GM23338 (cell line): Measurements from ENCODE around the gene DMRT1. TPM values are rescaled to one million over a fixed set of nuclear protein-coding genes. Genes with fewer than 3 reads are reported as not detected.
"Not testable (repeated sequence)": the region's sequence is repeated elsewhere in the genome, so short reads cannot be mapped to it uniquely, and the experiment has no call there.

ENCODE experiments used
- ATAC-seq: fragments of 200-7000 bp; cut with Tn5 transposase; 3 replicates; pipeline ENCODE4 v1.9.1; 2020
- DNase-seq: peaks from one replicate; pipeline ENCODE4 v3.0.0-alpha.2; 2015; ENCODE audit warnings: low spot score
- H2AFZ ChIP-seq: fragments of 200-600 bp; sonication (generic); 2 replicates; pipeline ENCODE4 v1.8.0; 2016; ENCODE audit warnings: antibody characterized with exemption, mild to moderate bottlenecking, moderate library complexity
- H3F3A ChIP-seq: fragments of 200-600 bp; sonication (generic); replicated peaks from 2 replicates; pipeline ENCODE4 v1.8.0; 2017; ENCODE audit warnings: antibody characterized with exemption, mixed run types, low read depth
- H3K27ac ChIP-seq: fragments of 200-600 bp; sonication (generic); 2 replicates; pipeline ENCODE4 v1.6.1; 2016; ENCODE audit warnings: low read depth
- H3K27me3 ChIP-seq: fragments of 200-600 bp; sonication (generic); 2 replicates; pipeline ENCODE4 v1.8.0; 2016; ENCODE audit warnings: mild to moderate bottlenecking, mixed run types, moderate library complexity; ENCODE audit not compliant: insufficient read depth
- H3K36me3 ChIP-seq: fragments of 200-600 bp; sonication (generic); 2 replicates; pipeline ENCODE4 v1.8.0; 2016; ENCODE audit warnings: mild to moderate bottlenecking; ENCODE audit not compliant: insufficient read depth
- H3K4me1 ChIP-seq: fragments of 200-600 bp; sonication (generic); 2 replicates; pipeline ENCODE4 v1.8.0; 2016; ENCODE audit warnings: mild to moderate bottlenecking, moderate library complexity; ENCODE audit not compliant: insufficient read depth
- H3K4me2 ChIP-seq: fragments of 200-600 bp; sonication (generic); 2 replicates; pipeline ENCODE4 v1.7.1; 2017; ENCODE audit warnings: mixed run types
- H3K4me3 ChIP-seq: fragments of 200-600 bp; sonication (generic); 2 replicates; pipeline ENCODE4 v1.6.1; 2016; ENCODE audit warnings: mixed run types
- H3K79me2 ChIP-seq: fragments of 200-600 bp; sonication (generic); replicated peaks from 2 replicates; pipeline ENCODE4 v1.8.0; 2017; ENCODE audit warnings: mild to moderate bottlenecking; ENCODE audit not compliant: insufficient read depth
- H3K9me2 ChIP-seq: fragments of 200-600 bp; sonication (generic); 2 replicates; pipeline ENCODE4 v1.8.0; 2017; ENCODE audit not compliant: insufficient read depth
- H4K20me1 ChIP-seq: fragments of 200-600 bp; sonication (generic); replicated peaks from 2 replicates; pipeline ENCODE4 v1.8.0; 2017; ENCODE audit warnings: mild to moderate bottlenecking; ENCODE audit not compliant: insufficient read depth
- H3K27ac Mint-ChIP-seq: 2 replicates; pipeline ENCODE4 v1.8.0; 2020; ENCODE audit warnings: inconsistent platforms, mild to moderate bottlenecking, moderate library complexity, mixed read lengths
- H3K27me3 Mint-ChIP-seq: 3 replicates; pipeline ENCODE4 v1.8.0; 2022; ENCODE audit warnings: low read depth, mild to moderate bottlenecking, moderate library complexity, mixed read lengths, inconsistent platforms; ENCODE audit not compliant: insufficient read depth, poor library complexity
- H3K36me3 Mint-ChIP-seq: 3 replicates; pipeline ENCODE4 v1.8.0; 2021; ENCODE audit warnings: low read depth, mild to moderate bottlenecking, inconsistent platforms, moderate library complexity, mixed read lengths
- H3K4me1 Mint-ChIP-seq: 3 replicates; pipeline ENCODE4 v1.8.0; 2020; ENCODE audit warnings: mild to moderate bottlenecking, inconsistent platforms, mixed read lengths
- H3K4me3 Mint-ChIP-seq: 3 replicates; pipeline ENCODE4 v1.8.0; 2021; ENCODE audit warnings: moderate library complexity, mild to moderate bottlenecking, inconsistent platforms, mixed read lengths
- H3K9me3 Mint-ChIP-seq: 3 replicates; pipeline ENCODE4 v1.8.0; 2020; ENCODE audit warnings: moderate library complexity, mild to moderate bottlenecking, inconsistent platforms, mixed read lengths
- CTCF ChIP-seq, 2 experiments: fragments of 200-600 bp in 1 of 2; sonication (generic) in 1 of 2; conservative IDR thresholded peaks; 2 replicates each; pipeline versions ENCODE4 v1.5.1 to v1.6.1; 2016 to 2017; ENCODE audit warnings: antibody characterized with exemption in 2 of 2, low read depth in 2 of 2, mild to moderate bottlenecking in 2 of 2, moderate library complexity in 1 of 2
- EZH2phosphoT487 ChIP-seq: fragments of 200-600 bp; sonication (generic); IDR thresholded peaks from one replicate; pipeline ENCODE4 v1.8.1; 2018; ENCODE audit warnings: antibody characterized with exemption; ENCODE audit not compliant: unreplicated experiment
- NANOG ChIP-seq: IDR thresholded peaks from 2 replicates; pipeline ENCODE4 v1.6.1; 2016; ENCODE audit warnings: antibody characterized with exemption, borderline replicate concordance
- POLR2AphosphoS5 ChIP-seq: IDR thresholded peaks from 2 replicates; pipeline ENCODE4 v1.6.1; 2016; ENCODE audit warnings: antibody characterized with exemption, low read depth
- STAT1 ChIP-seq: IDR thresholded peaks from one replicate; pipeline ENCODE4 v1.6.1; 2016; ENCODE audit warnings: antibody characterized with exemption; ENCODE audit not compliant: unreplicated experiment
- ZNF114 ChIP-seq: fragments of 250-450 bp; sonication (Bioruptor Pico); IDR thresholded peaks from 2 replicates; pipeline ENCODE4 v1.5.0; 2020; ENCODE audit warnings: mild to moderate bottlenecking, moderate library complexity
- ZNF331 ChIP-seq: fragments of 250-450 bp; sonication (Bioruptor Pico); IDR thresholded peaks from 2 replicates; pipeline ENCODE4 v1.5.0; 2020; ENCODE audit warnings: low read depth, mild to moderate bottlenecking, moderate library complexity
- ZNF462 ChIP-seq: fragments of 250-450 bp; sonication (Bioruptor Pico); IDR thresholded peaks from 2 replicates; pipeline ENCODE4 v1.5.0; 2020; ENCODE audit warnings: mild to moderate bottlenecking, moderate library complexity
- polyA plus RNA-seq: library from polyadenylated mRNA; unstranded; fragments of >200 nt; fragmentation: Nextera tagmentation; extraction: Ambion mirVana; gene quantifications from 2 replicates; pipeline ENCODE4 v1.2.1, GENCODE V29; 2016
- total RNA-seq: library from RNA; depleted of rRNA; stranded (reverse); fragments of >200 nt; shearing (Covaris generic); gene quantifications from 2 replicates; pipeline ENCODE4 v1.2.3, GENCODE V29; 2014

DMRT1 gene
- total and polyA plus RNA-seq, 2 experiments from 2014 or later = not detected

GRCh38 chr9:912776-913175 is 71.3 kb downstream of the DMRT1 start:
- TF ChIP-seq ZNF331 (CRISPR knock-in tag) (no peak), CTCF (conservative IDR thresholded peaks at IDR 0.05; ENCODE audit: low read depth in 2 of 2) (no peak), POLR2AphosphoS5 (no peak), STAT1 (no peak), ZNF114 (no peak), EZH2phosphoT487 (no peak), ZNF462 (CRISPR knock-in tag) (no peak), NANOG (no peak)
- Histone ChIP-seq H3F3A (no peaks in the 10 kb centered on the region), H3K27ac (no peak overlapping the region), H2AFZ (no peak overlapping the region), H3K4me1 (peaks cover 31% of the 10 kb centered on the region), H3K4me2 (no peak overlapping the region), H4K20me1 (no peaks in the 10 kb centered on the region; the same call in 1 of the 2 replicates), H3K9me2 (no peaks in the 10 kb centered on the region), H3K36me3 (no peaks in the 10 kb centered on the region), H3K27me3 (no peaks in the 10 kb centered on the region), H3K79me2 (no peaks in the 10 kb centered on the region), H3K4me3 (no peak overlapping the region)
- Mint-ChIP-seq H3K27ac (no peak overlapping the region), H3K4me1 (peaks cover 30% of the 10 kb centered on the region), H3K27me3 (peaks cover 7% of the 10 kb centered on the region), H3K36me3 (no peaks in the 10 kb centered on the region), H3K9me3 (no peaks in the 10 kb centered on the region; the same call in 2 of the 3 replicates), H3K4me3 (no peak overlapping the region)
- ATAC-seq (no peak), DNase-seq (no peak)

- H3K36me3 ChIP-seq, H3K27me3 ChIP-seq, H3F3A ChIP-seq, H3K79me2 ChIP-seq, H3K4me3 Mint-ChIP-seq, H3K9me3 Mint-ChIP-seq, H3K27me3 Mint-ChIP-seq, H3K36me3 Mint-ChIP-seq, H3K27ac ChIP-seq, H2AFZ ChIP-seq, ATAC-seq, DNase-seq, H3K27ac Mint-ChIP-seq, H3K9me2 ChIP-seq, H4K20me1 ChIP-seq, H3K4me3 ChIP-seq, H3K4me2 ChIP-seq: not testable (repeated sequence)
- H3K4me1 ChIP-seq = peaks cover 31% of the 10 kb centered on the region
- H3K4me1 Mint-ChIP-seq = peaks cover 25% of the 10 kb centered on the region
Observed at GRCh38 chr9:913526-913925, 72.0 kb downstream of the DMRT1 start.
